GM21529 (cell line): ENCODE measurements around the gene CEP128.

ENCODE experiments used
- ATAC-seq: cut with Tn5 transposase; IDR thresholded peaks from one replicate; pipeline ENCODE4 v1.9.1; 2021; ENCODE audit not compliant: unreplicated experiment

CEP128 gene

GRCh38 chr14:80906336-80906735 is 35.2 kb downstream of the CEP128 start:
- ATAC-seq: no peak

- ATAC-seq: no peak
These were observed 38.9 kb downstream of the CEP128 start for GRCh38 chr14:80902608-80903007.

- ATAC-seq: no peak
These were observed 39.7 kb downstream of the CEP128 start for GRCh38 chr14:80901822-80902221.

- ATAC-seq: no peak
These were observed 40.3 kb downstream of the CEP128 start for GRCh38 chr14:80901260-80901659.

- no peak for ATAC-seq
These were observed 68.9 kb downstream of the CEP128 start for GRCh38 chr14:80872645-80873044.

- no peak for ATAC-seq
These were observed 73.3 kb downstream of the CEP128 start for GRCh38 chr14:80868260-80868659.

GRCh38 chr14:80867798-80868197 is 73.7 kb downstream of the CEP128 start:
- no peak for ATAC-seq

- ATAC-seq: no peak
These were observed 74.4 kb downstream of the CEP128 start for GRCh38 chr14:80867091-80867490.

- no peak for ATAC-seq
These were observed 76.0 kb downstream of the CEP128 start for GRCh38 chr14:80865565-80865964.

- ATAC-seq: no peak
These were observed 78.6 kb downstream of the CEP128 start for GRCh38 chr14:80862983-80863382.

GRCh38 chr14:80862541-80862940 is 79.0 kb downstream of the CEP128 start:
- no peak for ATAC-seq

- peak; percentile 71 for ATAC-seq
These were observed 91.2 kb downstream of the CEP128 start for GRCh38 chr14:80850197-80850814.

- ATAC-seq: no peak
These were observed 94.5 kb downstream of the CEP128 start for GRCh38 chr14:80847070-80847469.

GRCh38 chr14:80845856-80846255 is 95.7 kb downstream of the CEP128 start:
- ATAC-seq: no peak

- ATAC-seq: no peak
These were observed 96.7 kb downstream of the CEP128 start for GRCh38 chr14:80844872-80845271.

- no peak for ATAC-seq
These were observed 101.8 kb downstream of the CEP128 start for GRCh38 chr14:80839743-80840142.

- no peak for ATAC-seq
These were observed 131.9 kb downstream of the CEP128 start for GRCh38 chr14:80809663-80810062.

- no peak for ATAC-seq
These were observed 136.4 kb downstream of the CEP128 start for GRCh38 chr14:80805136-80805535.

GRCh38 chr14:80798878-80799277 is 142.7 kb downstream of the CEP128 start:
- ATAC-seq: no peak

GRCh38 chr14:80798211-80798610 is 143.3 kb downstream of the CEP128 start:
- no peak for ATAC-seq

- no peak for ATAC-seq
These were observed 148.8 kb downstream of the CEP128 start for GRCh38 chr14:80792771-80793170.

- ATAC-seq: no peak
These were observed 153.7 kb downstream of the CEP128 start for GRCh38 chr14:80787876-80788275.

GRCh38 chr14:80784820-80785219 is 156.7 kb downstream of the CEP128 start:
- ATAC-seq: no peak
